Measurements from ENCODE around the gene CLINT1. TPM values are rescaled to one million over a fixed set of nuclear protein-coding genes. Genes with fewer than 3 reads are reported as not detected.

The CLINT1 gene
- total RNA-seq, 3 donors from 2014 or later = 86.5 to 157 (median 89.5) TPM

- Histone ChIP-seq H3K4me3 (no peak overlapping the region), H3K36me3 (no peaks in the 10 kb centered on the region), H3K27ac (no peak overlapping the region), H3K9me3 (no peaks in the 10 kb centered on the region), H3K4me1 (no peaks in the 10 kb centered on the region), H3K27me3 (no peaks in the 10 kb centered on the region)
- no peak for TF ChIP-seq POLR2A (IDR thresholded peaks at IDR 0.05)
- TF ChIP-seq CTCF (IDR thresholded peaks at IDR 0.05) = no peak
- no peak for TF ChIP-seq POLR2AphosphoS5 (IDR thresholded peaks at IDR 0.05)
- intact Hi-C loops (cut with DNase I; ENCODE audit: low total_unique reads) = no loop called here
- no peak for DNase-seq (ENCODE audit: low spot score in 2 of 2)
Observed at GRCh38 chr5:157839157-157839795, 19.7 kb downstream of the CLINT1 start.

DNA sequence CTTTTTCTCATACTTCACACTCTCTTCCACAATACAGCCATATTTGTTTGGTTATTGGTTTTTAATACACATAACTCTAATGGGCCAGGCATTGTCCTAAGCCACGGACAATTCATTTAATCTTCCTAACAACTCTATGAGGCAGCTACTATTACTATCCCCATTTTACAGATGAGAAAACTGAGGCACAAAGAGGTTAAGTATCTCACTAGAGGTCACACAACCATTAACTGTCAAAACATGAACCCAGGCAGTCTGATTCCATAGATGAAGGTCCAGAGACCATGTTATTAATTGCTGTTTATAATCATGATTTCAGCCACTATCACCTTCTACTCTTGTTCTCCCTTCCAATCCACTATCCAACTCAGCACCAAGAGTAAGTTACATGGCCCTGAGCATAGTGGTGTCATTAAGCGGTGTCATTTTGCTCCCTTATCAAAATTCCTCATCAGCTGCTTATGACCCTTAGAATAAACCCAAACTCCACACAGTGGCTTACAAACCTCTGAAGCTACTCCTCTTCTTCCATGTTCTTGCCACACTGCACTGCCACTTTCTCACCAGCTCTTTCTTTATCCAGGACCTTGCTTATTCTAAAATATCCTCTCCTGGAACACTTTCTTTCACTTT is 22.7 kb downstream of the CLINT1 start:
- Histone ChIP-seq H3K27ac (no peak overlapping the region), H3K4me1 (no peaks in the 10 kb centered on the region), H3K4me3 (no peak overlapping the region), H3K27me3 (no peaks in the 10 kb centered on the region), H3K9me3 (no peaks in the 10 kb centered on the region), H3K36me3 (no peaks in the 10 kb centered on the region)
- no peak for TF ChIP-seq POLR2AphosphoS5 (IDR thresholded peaks at IDR 0.05)
- TF ChIP-seq CTCF (IDR thresholded peaks at IDR 0.05) = no peak
- TF ChIP-seq POLR2A (IDR thresholded peaks at IDR 0.05) = no peak
- no peak for DNase-seq (ENCODE audit: low spot score in 2 of 2)
- intact Hi-C loops (cut with DNase I; ENCODE audit: low total_unique reads) = no loop called here

GRCh38 chr5:157835041-157835440 is 23.9 kb downstream of the CLINT1 start:
- H3K27me3 ChIP-seq = no peaks in the 10 kb centered on the region
- H3K27ac ChIP-seq = no peak overlapping the region
- H3K4me1 ChIP-seq = no peaks in the 10 kb centered on the region
- TF ChIP-seq POLR2A (IDR thresholded peaks at IDR 0.05) = no peak
- TF ChIP-seq POLR2AphosphoS5 (IDR thresholded peaks at IDR 0.05) = no peak
- TF ChIP-seq CTCF (IDR thresholded peaks at IDR 0.05) = no peak
- intact Hi-C loops (cut with DNase I; ENCODE audit: low total_unique reads) = no loop called here
- no peaks in the 10 kb centered on the region for H3K9me3 ChIP-seq
- DNase-seq (ENCODE audit: low spot score in 2 of 2) = no peak
- H3K36me3 ChIP-seq = no peaks in the 10 kb centered on the region
- H3K4me3 ChIP-seq = no peak overlapping the region

DNA sequence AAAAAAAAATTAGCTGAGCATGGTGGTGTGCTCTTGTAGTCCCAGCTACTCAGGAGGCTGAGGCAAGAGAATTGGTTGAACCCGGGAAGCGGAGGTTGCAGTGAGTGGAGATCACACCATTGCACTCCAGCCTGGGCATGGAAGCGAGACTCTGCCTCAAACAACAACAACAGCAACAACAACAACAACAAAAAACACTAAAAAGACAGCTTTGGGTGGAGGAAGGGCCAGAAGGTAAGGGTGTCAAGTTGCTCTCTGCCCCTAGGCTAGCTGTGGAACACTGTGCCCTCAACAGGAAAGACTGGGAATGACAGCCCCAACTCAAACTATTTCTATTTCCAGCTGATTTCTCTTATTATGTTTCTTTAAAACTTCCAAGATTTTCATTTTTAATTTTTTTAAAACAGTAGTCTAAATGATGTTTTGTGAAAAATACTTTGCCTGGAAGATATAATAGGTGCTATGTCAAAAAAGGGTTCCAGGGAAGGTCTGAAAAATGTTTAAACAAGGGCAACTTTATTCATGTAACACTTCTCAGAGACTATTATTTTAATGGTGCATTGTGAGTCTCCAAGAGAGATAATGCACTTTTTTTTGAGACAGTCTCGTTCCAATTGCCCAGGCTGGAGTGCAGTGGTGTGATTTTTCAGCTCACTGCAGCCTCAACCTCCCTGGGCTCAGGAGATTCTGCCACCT is 29.9 kb downstream of the CLINT1 start:
- H3K27ac ChIP-seq = no peak overlapping the region
- no peaks in the 10 kb centered on the region for H3K9me3 ChIP-seq
- TF ChIP-seq POLR2A (IDR thresholded peaks at IDR 0.05) (no peak), CTCF (IDR thresholded peaks at IDR 0.05) (no peak), POLR2AphosphoS5 (IDR thresholded peaks at IDR 0.05) (no peak)
- peaks cover 0 to 15% of the 10 kb centered on the region in 2 donors for H3K4me1 ChIP-seq
- no peaks in the 10 kb centered on the region for H3K27me3 ChIP-seq
- H3K4me3 ChIP-seq = no peak overlapping the region
- no peaks in the 10 kb centered on the region for H3K36me3 ChIP-seq
- intact Hi-C loops (cut with DNase I; ENCODE audit: low total_unique reads) = no loop called here
- no peak for DNase-seq (ENCODE audit: low spot score in 2 of 2)

Data from breast epithelium (tissue), 4 donors.